B cell (primary cell): ENCODE results near the gene PARD3. TPM values are rescaled to one million over a fixed set of nuclear protein-coding genes. Genes with fewer than 3 reads are reported as not detected.
"Not testable (repeated sequence)": the region's sequence is repeated elsewhere in the genome, so short reads cannot be mapped to it uniquely, and the experiment has no call there.

Experiments
- ATAC-seq: fragments of 200-7000 bp; cut with Tn5 transposase; one replicate; pipeline ENCODE4 v1.10.0; 2021; ENCODE audit warnings: low read depth, mild to moderate bottlenecking, moderate number of reproducible peaks, moderate library complexity
- CTCF ChIA-PET: fragments of 350-600 bp; sonication (Branson Sonifier 250); formaldehyde crosslinking; loops from one replicate; lab custom pipeline; 2021; ENCODE audit warnings: antibody characterized with exemption, inconsistent platforms; lab: Charles Lee
- POLR2A ChIA-PET: fragments of 350-600 bp; sonication (Branson Sonifier 250); formaldehyde crosslinking; loops from one replicate; lab custom pipeline; 2021; ENCODE audit warnings: antibody characterized with exemption; lab: Charles Lee
- DNase-seq: peaks from one replicate; pipeline ENCODE4 v3.0.0; 2013
- H2AFZ ChIP-seq: 2 replicates; pipeline ENCODE4 v1.6.1; 2012; ENCODE audit warnings: mild to moderate bottlenecking, low read depth, low read length; ENCODE audit not compliant: insufficient read depth, poor library complexity, severe bottlenecking
- H3K27ac ChIP-seq, 2 donors: 1 replicate in 1 of 2; 2 replicates in 1 of 2; pipeline ENCODE4 v1.5.1; 2012 to 2013; ENCODE audit warnings: low read length in 2 of 2, mild to moderate bottlenecking in 2 of 2, moderate library complexity in 1 of 2
- H3K27me3 ChIP-seq, 4 experiments: fragments of 200-600 bp in 1 of 4; sonication (generic) in 1 of 4; replicated peaks in 1 of 4; 1 replicate in 2 of 4; 2 replicates in 2 of 4; pipeline versions ENCODE4 v1.6.1 to v1.7.0; 2013 to 2016; ENCODE audit warnings: low read length in 3 of 4, mild to moderate bottlenecking in 2 of 4, mixed read lengths in 1 of 4, moderate library complexity in 1 of 4; ENCODE audit not compliant: insufficient read depth in 4 of 4, control insufficient read depth in 3 of 4; ENCODE audit errors: control extremely low read depth in 1 of 4
- H3K36me3 ChIP-seq, 2 experiments: replicated peaks in 1 of 2; 1 replicate in 1 of 2; 2 replicates in 1 of 2; pipeline versions ENCODE4 v1.6.1 to v1.7.1; 2013; ENCODE audit warnings: low read length in 1 of 2; ENCODE audit not compliant: insufficient read depth in 2 of 2, control insufficient read depth in 1 of 2; ENCODE audit errors: control extremely low read depth in 1 of 2, extremely low read depth in 1 of 2
- H3K4me1 ChIP-seq, 2 donors: fragments of 200-600 bp in 1 of 2; sonication (generic) in 1 of 2; 1 replicate in 1 of 2; 2 replicates in 1 of 2; pipeline versions ENCODE4 v1.5.1 to v1.6.1; 2013 to 2017; ENCODE audit warnings: low read length in 2 of 2; ENCODE audit not compliant: control insufficient read depth in 2 of 2, insufficient read depth in 2 of 2
- H3K4me2 ChIP-seq: replicated peaks from 2 replicates; pipeline ENCODE3; 2012; ENCODE audit warnings: mild to moderate bottlenecking, low read depth, low read length; ENCODE audit not compliant: poor library complexity, severe bottlenecking
- H3K4me3 ChIP-seq, 5 experiments: fragments of 200-600 bp in 1 of 5; sonication (generic) in 1 of 5; 1 replicate in 3 of 5; 2 replicates in 2 of 5; pipeline versions ENCODE4 v1.5.1 to v1.7.0; 2011 to 2016; ENCODE audit warnings: low read length in 4 of 5, mild to moderate bottlenecking in 4 of 5, low read depth in 2 of 5, control low read depth in 1 of 5, moderate library complexity in 1 of 5; ENCODE audit not compliant: insufficient read depth in 1 of 5; ENCODE audit errors: control extremely low read depth in 1 of 5, extremely low read depth in 1 of 5
- H3K79me2 ChIP-seq: fragments of 200-600 bp; sonication (generic); one replicate; pipeline ENCODE4 v1.6.0; 2016; ENCODE audit warnings: low read length; ENCODE audit not compliant: control insufficient read depth, insufficient read depth
- H3K9ac ChIP-seq: fragments of 200-600 bp; sonication (generic); 2 replicates; pipeline ENCODE4 v1.6.1; 2017; ENCODE audit warnings: mild to moderate bottlenecking, low read length, moderate library complexity
- H3K9me3 ChIP-seq, 3 donors: one replicate each; pipeline versions ENCODE4 v1.6.1 to v1.7.1; 2013; ENCODE audit warnings: low read length in 2 of 3; ENCODE audit not compliant: control insufficient read depth in 2 of 3, insufficient read depth in 1 of 3; ENCODE audit errors: control extremely low read depth in 1 of 3
- H4K20me1 ChIP-seq: 2 replicates; pipeline ENCODE4 v1.6.0; 2012; ENCODE audit warnings: mild to moderate bottlenecking, low read length; ENCODE audit not compliant: insufficient read depth, control insufficient read depth, poor library complexity, severe bottlenecking
- H3K27ac Mint-ChIP-seq: one replicate; pipeline ENCODE4 v1.8.0; 2021; ENCODE audit warnings: mixed read lengths
- H3K27me3 Mint-ChIP-seq: one replicate; pipeline ENCODE4 v1.8.0; 2021; ENCODE audit warnings: mixed read lengths
- H3K4me1 Mint-ChIP-seq: one replicate; pipeline ENCODE4 v1.8.0; 2021; ENCODE audit warnings: mixed read lengths
- H3K4me3 Mint-ChIP-seq: one replicate; pipeline ENCODE4 v1.8.0; 2021; ENCODE audit warnings: mixed read lengths
- H3K9me3 Mint-ChIP-seq: one replicate; pipeline ENCODE4 v1.8.0; 2022; ENCODE audit warnings: mixed read lengths; ENCODE audit not compliant: insufficient read depth
- EZH2 ChIP-seq: IDR thresholded peaks from 2 replicates; pipeline ENCODE4 v1.6.1; 2012; ENCODE audit warnings: borderline replicate concordance, low read depth, mild to moderate bottlenecking, moderate library complexity, low read length; ENCODE audit not compliant: insufficient read depth, poor library complexity, severe bottlenecking
- WGBS: methylation state at CpG from one replicate; pipeline ENCODE4 v1.1.5; 2013; ENCODE audit warnings: missing lambda C conversion rate; ENCODE audit not compliant: insufficient coverage; 5-methylcytosine and 5-hydroxymethylcytosine counted together
- intact Hi-C: fragments of 100-400 bp; cut with micrococcal nuclease; formaldehyde crosslinking; loops from one replicate; pipeline ENCODE4 v1.10.0; 2022
- polyA plus RNA-seq: library from polyadenylated mRNA; depleted of rRNA; stranded (reverse); fragments of >200 nt; gene quantifications from 2 replicates; pipeline ENCODE4 v1.2.3, GENCODE V29; 2012
- total RNA-seq, 2 donors: library from RNA; stranded (reverse); fragments of 120-200 nt in 1 of 2; gene quantifications; 1 replicate in 1 of 2; 2 replicates in 1 of 2; pipeline versions ENCODE4 v1.2.3 to v1.2.4, GENCODE V29; 2013 to 2022
- TF ChIP-seq, protein P1 (sequence below): fragments of 200-600 bp; IDR thresholded peaks from one replicate; pipeline ENCODE4 v1.8.0; 2022; ENCODE audit warnings: antibody characterized with exemption, mild to moderate bottlenecking

Gene PARD3
- total and polyA plus RNA-seq, 2 donors (not counting 1 experiment from before 2014, with no cell fraction given) = not detected

- Mint-ChIP-seq H3K27me3 (no peaks in the 10 kb centered on the region), H3K9me3 (no peaks in the 10 kb centered on the region), H3K4me3 (no peak overlapping the region), H3K4me1 (no peaks in the 10 kb centered on the region), H3K27ac (no peak overlapping the region)
- Histone ChIP-seq H3K9me3 (peaks cover 0 to 2% (median 0%) of the 10 kb centered on the region in 3 donors), H3K36me3 (no peaks in the 10 kb centered on the region), H3K9ac (no peak overlapping the region), H3K4me1 (no peaks in the 10 kb centered on the region), H2AFZ (no peak overlapping the region), H3K79me2 (no peaks in the 10 kb centered on the region), H4K20me1 (no peaks in the 10 kb centered on the region), H3K4me2 (no peak overlapping the region), H3K27me3 (no peaks in the 10 kb centered on the region), H3K4me3 (no peak overlapping the region), H3K27ac (no peak overlapping the region)
- ATAC-seq (no peak), DNase-seq (no peak)
- ChIA-PET CTCF (no interaction called here), POLR2A (no interaction called here)
- intact Hi-C loops = no loop called here
- no peak for TF ChIP-seq EZH2
- TF ChIP-seq, protein P1, sequence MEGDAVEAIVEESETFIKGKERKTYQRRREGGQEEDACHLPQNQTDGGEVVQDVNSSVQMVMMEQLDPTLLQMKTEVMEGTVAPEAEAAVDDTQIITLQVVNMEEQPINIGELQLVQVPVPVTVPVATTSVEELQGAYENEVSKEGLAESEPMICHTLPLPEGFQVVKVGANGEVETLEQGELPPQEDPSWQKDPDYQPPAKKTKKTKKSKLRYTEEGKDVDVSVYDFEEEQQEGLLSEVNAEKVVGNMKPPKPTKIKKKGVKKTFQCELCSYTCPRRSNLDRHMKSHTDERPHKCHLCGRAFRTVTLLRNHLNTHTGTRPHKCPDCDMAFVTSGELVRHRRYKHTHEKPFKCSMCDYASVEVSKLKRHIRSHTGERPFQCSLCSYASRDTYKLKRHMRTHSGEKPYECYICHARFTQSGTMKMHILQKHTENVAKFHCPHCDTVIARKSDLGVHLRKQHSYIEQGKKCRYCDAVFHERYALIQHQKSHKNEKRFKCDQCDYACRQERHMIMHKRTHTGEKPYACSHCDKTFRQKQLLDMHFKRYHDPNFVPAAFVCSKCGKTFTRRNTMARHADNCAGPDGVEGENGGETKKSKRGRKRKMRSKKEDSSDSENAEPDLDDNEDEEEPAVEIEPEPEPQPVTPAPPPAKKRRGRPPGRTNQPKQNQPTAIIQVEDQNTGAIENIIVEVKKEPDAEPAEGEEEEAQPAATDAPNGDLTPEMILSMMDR = no peak
- WGBS = no CpG with 5 or more reads among the region's 2 CpGs
Measured at GRCh38 chr10:34396663-34397062, 418.4 kb downstream of the PARD3 start.

DNA sequence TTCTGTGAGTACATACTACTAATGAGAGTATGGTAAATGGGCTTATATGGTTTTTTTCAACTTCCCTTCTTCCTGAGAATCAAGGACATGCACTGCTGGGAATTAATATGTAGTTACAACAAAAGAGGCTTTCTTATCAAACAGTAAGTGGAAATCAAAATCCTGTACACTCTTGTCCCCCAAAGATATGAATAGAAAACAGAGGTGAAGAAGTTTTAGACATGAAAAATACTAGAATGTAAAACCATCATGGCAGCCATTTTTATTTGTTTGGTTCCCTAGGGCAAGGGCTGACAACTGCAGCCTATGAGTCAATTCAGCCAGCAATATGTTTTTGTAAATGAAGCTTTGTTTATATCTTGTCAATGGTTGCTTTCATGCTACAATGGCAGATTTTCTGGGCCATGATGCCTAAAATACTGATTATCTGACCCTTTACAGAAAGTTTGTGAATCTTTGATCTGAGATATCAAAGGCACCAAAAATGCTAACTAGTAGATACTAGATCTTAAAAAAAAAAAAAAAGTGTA lies 422.4 kb downstream of the PARD3 start:
- ChIA-PET CTCF (no interaction called here), POLR2A (no interaction called here)
- no peaks in the 10 kb centered on the region for H3K4me1 Mint-ChIP-seq
- no peaks in the 10 kb centered on the region for H3K9me3 Mint-ChIP-seq
- H3K36me3 ChIP-seq = no peaks in the 10 kb centered on the region
- intact Hi-C loops = no loop called here
- no peak for DNase-seq
- H3K4me1 ChIP-seq = no peaks in the 10 kb centered on the region
- H3K9ac ChIP-seq = no peak overlapping the region
- no peaks in the 10 kb centered on the region for H3K27me3 Mint-ChIP-seq
- H3K9me3 ChIP-seq = peaks cover 0 to 2% (median 0%) of the 10 kb centered on the region in 3 donors
- ATAC-seq = no peak
- H3K27ac Mint-ChIP-seq = no peak overlapping the region
- H4K20me1 ChIP-seq = no peaks in the 10 kb centered on the region
- H3K4me2 ChIP-seq = no peak overlapping the region
- H3K27ac ChIP-seq = no peak overlapping the region
- no peaks in the 10 kb centered on the region for H3K27me3 ChIP-seq
- TF ChIP-seq, protein P1 = no peak
- TF ChIP-seq EZH2 = no peak
- no peaks in the 10 kb centered on the region for H3K79me2 ChIP-seq
- H2AFZ ChIP-seq = no peak overlapping the region
- H3K4me3 Mint-ChIP-seq = no peak overlapping the region
- H3K4me3 ChIP-seq = no peak overlapping the region

DNA sequence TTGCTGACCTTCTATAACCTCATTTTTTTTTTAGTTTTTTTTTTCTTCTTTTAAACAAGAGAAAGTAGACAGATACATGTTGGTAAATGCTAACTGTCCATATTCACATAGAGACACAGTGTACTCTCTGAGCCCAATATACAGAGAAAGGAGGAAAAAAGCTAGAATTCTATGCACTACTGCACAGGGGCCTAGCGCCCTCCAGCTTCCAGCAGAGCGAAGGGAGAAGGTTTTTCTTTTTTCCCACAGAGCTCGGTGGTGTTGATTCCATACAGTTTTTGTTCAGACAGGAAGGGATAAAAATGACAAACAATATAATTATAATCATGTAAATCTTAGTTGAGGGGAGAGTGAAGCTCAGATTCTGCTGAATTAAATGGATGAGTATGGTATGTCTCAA lies 423.9 kb downstream of the PARD3 start:
- H3K4me2 ChIP-seq, H3K4me3 Mint-ChIP-seq, H3K27me3 Mint-ChIP-seq, H3K9ac ChIP-seq, H3K27me3 ChIP-seq, DNase-seq, intact Hi-C loops, POLR2A ChIA-PET, H3K27ac ChIP-seq, H3K9me3 Mint-ChIP-seq, H3K79me2 ChIP-seq, H2AFZ ChIP-seq, H3K36me3 ChIP-seq, H4K20me1 ChIP-seq, H3K9me3 ChIP-seq, H3K27ac Mint-ChIP-seq, H3K4me3 ChIP-seq, ATAC-seq, H3K4me1 Mint-ChIP-seq, H3K4me1 ChIP-seq, CTCF ChIA-PET: not testable (repeated sequence)
- WGBS = no CpG with 5 or more reads among the region's 3 CpGs
